GM12801 (cell line): ENCODE results near the gene KIF13A.

Experiments
- CTCF ChIP-seq: IDR thresholded peaks from one replicate; pipeline ENCODE4 v1.5.1; 2011; ENCODE audit warnings: control low read depth; ENCODE audit not compliant: insufficient read length; ENCODE audit errors: extremely low read depth

KIF13A gene

GRCh38 chr6:17741507-17741906, 245.9 kb downstream of the KIF13A start:
- TF ChIP-seq CTCF: no peak

GRCh38 chr6:17740559-17741220, 246.7 kb downstream of the KIF13A start:
- TF ChIP-seq CTCF: no peak

GRCh38 chr6:17737704-17738252, 249.7 kb downstream of the KIF13A start:
- TF ChIP-seq CTCF: no peak

- TF ChIP-seq CTCF: no peak
Observed at GRCh38 chr6:17730078-17730704, 257.2 kb downstream of the KIF13A start.

GRCh38 chr6:17729223-17730077, 258.0 kb downstream of the KIF13A start:
- no peak for TF ChIP-seq CTCF

GRCh38 chr6:17728551-17729222, 258.7 kb downstream of the KIF13A start:
- no peak for TF ChIP-seq CTCF

GRCh38 chr6:17725083-17725482, 262.4 kb downstream of the KIF13A start:
- no peak for TF ChIP-seq CTCF
